GM12892 (cell line): Measurements from ENCODE around the gene SPON1.

Source experiments
- POLR2A ChIP-seq: IDR thresholded peaks from 2 replicates; pipeline ENCODE4 v1.6.1; 2011; ENCODE audit warnings: low read depth, low read length, control low read depth
- POLR2AphosphoS5 ChIP-seq: IDR thresholded peaks from 2 replicates; pipeline ENCODE4 v1.6.1; 2011; ENCODE audit warnings: low read depth, low read length, control low read depth
- TAF1 ChIP-seq: IDR thresholded peaks from 2 replicates; pipeline ENCODE4 v1.6.1; 2011; ENCODE audit warnings: low read depth, mild to moderate bottlenecking, control low read depth, low read length, borderline replicate concordance

DNA sequence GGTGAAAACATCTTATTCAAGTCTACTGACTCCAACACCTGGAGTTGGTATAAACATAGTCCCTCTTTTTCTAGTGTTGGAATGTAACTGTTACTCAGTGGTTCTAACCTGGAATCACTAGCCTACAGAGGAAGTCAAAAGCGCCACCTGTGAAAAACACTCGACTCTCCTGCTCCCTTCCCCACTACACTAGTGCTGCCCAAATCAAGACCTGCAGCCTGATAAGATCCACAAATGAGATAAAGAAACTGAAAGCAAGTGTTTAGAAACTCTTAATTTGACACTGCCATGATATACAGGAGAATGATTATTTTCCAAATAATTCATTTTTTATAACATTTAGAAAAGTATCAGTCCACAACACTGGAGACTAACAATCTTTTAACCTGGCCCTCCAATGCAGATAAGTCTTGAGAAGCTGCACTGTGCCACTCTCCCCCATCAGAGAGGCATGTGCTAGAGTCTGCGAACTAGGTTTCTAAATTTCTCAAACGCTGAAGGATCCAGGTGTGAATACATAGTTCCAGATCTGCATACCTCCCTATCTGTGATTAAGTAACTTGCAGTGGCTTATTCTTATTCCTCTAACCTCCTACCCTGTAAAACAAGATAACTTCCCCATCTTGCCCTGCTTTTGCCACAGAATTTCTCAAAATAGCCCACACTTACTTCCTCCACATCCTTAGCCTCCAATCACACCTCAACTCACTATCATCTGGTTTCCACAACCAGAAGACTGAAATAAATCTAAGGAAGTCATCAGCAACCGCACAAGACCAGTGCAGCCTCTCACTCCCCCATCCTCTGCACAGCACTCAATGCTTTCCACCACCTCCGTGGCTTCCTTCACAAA, 308.4 kb downstream of the SPON1 start:
- no peak for TF ChIP-seq POLR2AphosphoS5
- TF ChIP-seq POLR2A: no peak; the same call in 1 of the 2 replicates
- TF ChIP-seq TAF1: no peak
